ENCODE results near the gene CAMTA1.

CAMTA1 gene

GRCh38 chr1:7516929-7517328, 731.7 kb downstream of the CAMTA1 start:
- DNase-seq: no peak

- DNase-seq: no peak
Observed at GRCh38 chr1:7517611-7518330, 732.5 kb downstream of the CAMTA1 start.

GRCh38 chr1:7518411-7518810, 733.2 kb downstream of the CAMTA1 start:
- no peak for DNase-seq

- no peak for DNase-seq
Observed at GRCh38 chr1:7519181-7519860, 734.1 kb downstream of the CAMTA1 start.

GRCh38 chr1:7519861-7520395, 734.7 kb downstream of the CAMTA1 start:
- no peak for DNase-seq

GRCh38 chr1:7520496-7520895, 735.2 kb downstream of the CAMTA1 start:
- no peak for DNase-seq

GRCh38 chr1:7524341-7525337, 739.4 kb downstream of the CAMTA1 start:
- DNase-seq: no peak

- DNase-seq: no peak
Observed at GRCh38 chr1:7525338-7526063, 740.2 kb downstream of the CAMTA1 start.

GRCh38 chr1:7526196-7526866, 741.1 kb downstream of the CAMTA1 start:
- no peak for DNase-seq

- no peak for DNase-seq
Observed at GRCh38 chr1:7526867-7527732, 741.8 kb downstream of the CAMTA1 start.

GRCh38 chr1:7527733-7528045, 742.4 kb downstream of the CAMTA1 start:
- DNase-seq: no peak

- no peak for DNase-seq
Observed at GRCh38 chr1:7528386-7529198, 743.3 kb downstream of the CAMTA1 start.

- DNase-seq: no peak
Observed at GRCh38 chr1:7529917-7530316, 744.7 kb downstream of the CAMTA1 start.

GRCh38 chr1:7531562-7532340, 746.5 kb downstream of the CAMTA1 start:
- DNase-seq: no peak

GRCh38 chr1:7533006-7533405, 747.8 kb downstream of the CAMTA1 start:
- no peak for DNase-seq

- no peak for DNase-seq
Observed at GRCh38 chr1:7534061-7534825, 749.0 kb downstream of the CAMTA1 start.

GRCh38 chr1:7535016-7535415, 749.8 kb downstream of the CAMTA1 start:
- DNase-seq: no peak

Data from effector CD4-positive, alpha-beta T cell (primary cell).